Germinal center (tissue), 1 donor: Measurements from ENCODE around the gene GPC3.
"Not testable (repeated sequence)": the region's sequence is repeated elsewhere in the genome, so short reads cannot be mapped to it uniquely, and the experiment has no call there.

Experiments
- DNase-seq: peaks from one replicate; pipeline ENCODE4 v3.0.0; 2012; ENCODE audit warnings: mixed read lengths, low spot score

GPC3 gene

DNA sequence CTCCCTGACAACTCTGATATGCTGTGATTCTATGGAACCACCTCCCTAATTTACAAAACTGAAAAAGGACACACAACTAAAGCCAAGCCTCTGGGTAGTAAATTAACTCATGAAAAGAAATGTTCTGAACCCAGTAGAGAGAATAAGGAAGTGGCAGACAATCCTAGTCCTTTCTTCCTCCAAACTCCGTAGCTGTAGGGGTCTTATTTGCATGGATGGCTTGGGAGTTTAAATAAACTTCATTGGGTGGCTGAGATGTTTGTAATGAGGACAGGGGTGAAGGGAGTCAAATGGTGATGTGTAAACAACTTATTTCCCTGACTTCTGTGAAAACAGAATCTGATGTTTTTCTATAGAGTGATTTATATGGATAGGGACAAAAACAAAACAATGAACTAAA lies 59.3 kb downstream of the GPC3 start:
- DNase-seq = no peak

DNA sequence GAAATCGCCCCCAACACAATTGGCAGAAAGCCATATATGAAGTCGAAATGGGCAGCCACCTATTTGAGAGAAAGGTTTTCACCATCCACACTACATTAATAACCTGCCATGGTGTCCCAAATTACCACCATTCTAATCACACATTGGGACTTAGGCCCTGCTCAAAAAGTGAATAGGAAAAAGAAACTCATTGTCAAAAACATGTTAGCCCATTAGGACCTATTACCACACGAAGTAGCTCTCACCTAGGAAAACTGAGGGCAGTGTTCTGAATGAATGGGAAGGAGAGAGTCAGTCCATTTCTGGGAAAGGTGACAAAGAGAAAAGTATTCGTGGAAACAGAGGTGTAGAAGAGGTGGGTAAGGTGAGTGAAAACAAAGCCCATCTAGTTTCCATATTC lies 60.8 kb downstream of the GPC3 start:
- no peak for DNase-seq

- no peak for DNase-seq
These were observed 61.8 kb downstream of the GPC3 start for GRCh38 chrX:133923548-133923947.

DNA sequence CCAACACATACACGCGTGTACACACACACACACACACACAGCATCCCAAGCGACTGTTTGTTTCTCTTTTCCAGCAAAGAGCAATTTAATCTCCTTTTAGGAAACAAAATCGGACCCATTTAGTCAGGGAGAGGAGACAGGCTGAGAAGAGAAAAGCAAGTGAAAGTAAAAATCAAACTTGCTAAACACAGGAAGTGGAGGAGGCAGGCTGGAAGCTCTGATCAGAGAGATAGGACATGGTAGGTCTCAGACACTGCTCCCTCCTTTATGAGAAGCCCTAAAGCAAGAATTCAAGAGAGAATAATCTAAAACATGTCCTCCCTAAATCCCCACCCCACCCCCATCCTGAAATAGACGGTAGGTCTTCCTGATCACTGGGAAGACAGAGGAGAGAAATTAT lies 62.3 kb downstream of the GPC3 start:
- no peak for DNase-seq

DNA sequence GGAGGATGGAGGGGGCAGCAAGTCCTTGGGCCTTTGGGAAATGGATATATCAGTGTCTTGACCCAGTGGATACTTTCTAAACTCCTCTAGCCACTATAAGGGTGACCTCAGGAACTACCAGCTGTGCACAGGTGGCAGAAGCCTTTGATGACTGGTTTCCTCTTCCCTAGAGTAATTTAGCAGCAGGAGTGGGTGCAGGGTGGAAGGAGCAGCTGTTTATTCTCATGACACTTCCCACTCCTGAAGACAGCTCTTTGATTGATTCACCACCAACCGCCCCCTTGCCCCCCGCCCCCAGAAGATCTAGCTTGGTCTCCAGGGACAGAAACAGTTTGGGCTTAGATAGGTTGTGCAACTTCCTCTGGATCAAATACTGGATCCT lies 63.0 kb downstream of the GPC3 start:
- no peak for DNase-seq

DNA sequence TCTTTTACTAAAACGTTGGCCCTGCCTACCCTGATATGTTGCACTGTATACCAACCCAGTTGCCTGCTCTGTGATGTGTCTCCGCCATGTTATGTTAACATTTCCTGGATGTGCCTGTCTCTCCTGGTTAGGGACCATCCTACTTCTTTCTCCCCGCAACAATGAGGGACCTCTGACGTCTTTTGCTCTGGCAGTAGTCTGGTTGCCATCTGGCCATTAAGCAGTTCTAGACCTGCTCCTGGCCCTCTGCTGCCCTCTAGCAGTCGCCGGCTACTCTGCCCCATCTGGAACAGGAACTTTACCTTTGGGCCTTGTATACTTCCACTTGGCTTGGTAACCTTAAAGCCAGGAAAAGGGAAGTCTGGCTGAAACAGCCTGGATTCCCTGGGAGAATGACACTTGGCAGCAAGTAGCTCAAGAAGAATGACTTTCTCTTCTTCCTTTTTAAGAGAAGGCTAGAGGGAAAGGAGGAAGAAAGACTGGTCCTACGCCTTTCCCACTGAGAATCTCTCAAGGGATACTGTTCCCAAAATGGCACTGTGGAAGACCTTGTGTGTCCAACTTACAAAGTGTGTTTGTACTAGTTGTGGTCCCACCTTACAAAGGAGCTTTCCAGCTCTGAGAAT lies 63.5 kb downstream of the GPC3 start:
- DNase-seq = peak; percentile 30

- no peak for DNase-seq
These were observed 64.3 kb downstream of the GPC3 start for GRCh38 chrX:133921086-133921485.

DNA sequence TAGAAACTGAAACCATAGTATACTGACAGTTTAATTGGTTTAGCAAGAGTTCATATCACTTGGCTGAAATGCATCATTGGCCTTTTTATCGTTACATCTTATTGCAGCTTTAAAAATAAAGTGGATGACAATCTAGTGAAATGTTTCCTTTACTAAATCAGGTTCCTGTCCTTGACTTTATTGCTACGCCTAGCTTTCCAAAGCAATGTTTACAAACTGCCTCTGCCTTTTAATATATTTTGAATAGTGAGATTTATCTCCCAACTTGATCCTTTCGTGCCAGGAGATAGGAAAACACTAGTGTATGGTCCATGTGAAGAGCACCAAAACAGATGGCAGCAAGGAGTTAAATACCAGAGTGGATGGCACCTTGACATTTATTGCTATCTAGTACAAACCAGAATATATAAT lies 67.0 kb downstream of the GPC3 start:
- no peak for DNase-seq

DNA sequence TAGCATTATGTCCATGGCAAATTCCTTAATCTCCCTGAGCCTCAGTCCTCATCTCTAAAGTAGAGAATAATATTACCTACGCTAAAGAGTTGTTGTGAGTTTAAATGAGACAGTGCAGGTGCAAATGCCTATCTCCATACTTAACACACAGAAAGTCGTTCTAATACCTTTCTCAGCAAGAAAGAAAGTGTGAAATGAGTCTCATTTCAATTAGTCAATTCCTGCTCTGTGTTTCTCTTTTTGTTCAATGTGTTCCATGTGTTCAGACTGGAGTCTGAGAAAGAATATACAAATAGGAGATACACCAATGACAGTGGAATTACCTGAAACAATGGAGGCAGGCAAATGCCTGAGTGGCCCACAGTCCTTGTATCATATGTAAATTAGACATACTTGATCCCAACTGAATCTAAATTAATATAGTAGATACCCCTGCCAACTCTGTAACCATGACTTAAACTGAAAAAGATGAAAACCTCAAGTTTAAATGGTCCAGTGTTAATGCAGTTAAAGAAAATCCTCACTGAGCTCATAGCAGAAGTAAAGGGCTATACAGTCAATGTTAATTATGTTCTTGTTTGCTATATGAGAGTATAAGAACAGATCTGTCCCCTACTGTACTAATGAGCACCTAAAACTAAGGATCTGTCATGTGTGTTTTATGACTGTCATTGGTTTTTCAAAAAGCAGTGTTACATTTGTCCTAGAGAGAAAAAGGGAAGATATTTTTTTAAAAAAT lies 68.2 kb downstream of the GPC3 start:
- DNase-seq = no peak

DNA sequence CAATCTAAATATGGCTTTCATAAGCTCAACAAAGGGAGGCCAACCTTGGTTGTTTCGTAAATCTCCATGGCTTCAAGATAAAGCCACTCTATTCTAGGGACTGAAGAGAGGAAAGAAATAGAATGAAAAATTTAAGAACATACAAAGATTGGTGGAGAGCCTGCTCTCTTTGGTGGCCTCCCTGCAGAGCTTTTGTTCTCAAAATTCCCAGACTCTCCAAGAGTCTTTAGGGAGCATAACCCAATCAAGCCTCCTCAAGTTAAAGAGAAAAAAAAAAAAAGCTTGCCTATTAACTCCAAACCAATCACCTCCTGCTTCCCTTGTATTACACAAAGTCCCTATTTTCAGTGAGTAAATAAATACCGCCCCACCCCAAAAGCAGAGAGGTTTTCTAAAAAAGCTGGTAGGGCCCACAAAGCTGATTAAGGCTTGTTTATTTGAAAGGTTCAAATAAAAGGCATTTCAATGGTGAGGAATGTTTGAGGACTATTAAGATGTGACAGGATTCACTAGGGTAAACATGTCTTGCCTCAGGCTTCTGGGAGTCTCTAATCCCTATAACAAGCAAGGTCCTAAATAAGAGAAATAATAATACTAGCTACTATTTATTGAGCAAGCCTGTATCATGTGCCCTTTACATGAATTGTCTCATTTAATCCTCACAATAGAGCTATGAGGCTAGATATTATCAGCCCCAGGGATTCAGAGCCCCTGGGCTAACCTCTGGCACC lies 71.6 kb downstream of the GPC3 start:
- DNase-seq = no peak

GRCh38 chrX:133913009-133913408 lies 72.4 kb downstream of the GPC3 start:
- DNase-seq = no peak

GRCh38 chrX:133911825-133912495 lies 73.4 kb downstream of the GPC3 start:
- DNase-seq = no peak

- no peak for DNase-seq
These were observed 74.9 kb downstream of the GPC3 start for GRCh38 chrX:133910539-133910938.

GRCh38 chrX:133909888-133910287 lies 75.5 kb downstream of the GPC3 start:
- no peak for DNase-seq

DNA sequence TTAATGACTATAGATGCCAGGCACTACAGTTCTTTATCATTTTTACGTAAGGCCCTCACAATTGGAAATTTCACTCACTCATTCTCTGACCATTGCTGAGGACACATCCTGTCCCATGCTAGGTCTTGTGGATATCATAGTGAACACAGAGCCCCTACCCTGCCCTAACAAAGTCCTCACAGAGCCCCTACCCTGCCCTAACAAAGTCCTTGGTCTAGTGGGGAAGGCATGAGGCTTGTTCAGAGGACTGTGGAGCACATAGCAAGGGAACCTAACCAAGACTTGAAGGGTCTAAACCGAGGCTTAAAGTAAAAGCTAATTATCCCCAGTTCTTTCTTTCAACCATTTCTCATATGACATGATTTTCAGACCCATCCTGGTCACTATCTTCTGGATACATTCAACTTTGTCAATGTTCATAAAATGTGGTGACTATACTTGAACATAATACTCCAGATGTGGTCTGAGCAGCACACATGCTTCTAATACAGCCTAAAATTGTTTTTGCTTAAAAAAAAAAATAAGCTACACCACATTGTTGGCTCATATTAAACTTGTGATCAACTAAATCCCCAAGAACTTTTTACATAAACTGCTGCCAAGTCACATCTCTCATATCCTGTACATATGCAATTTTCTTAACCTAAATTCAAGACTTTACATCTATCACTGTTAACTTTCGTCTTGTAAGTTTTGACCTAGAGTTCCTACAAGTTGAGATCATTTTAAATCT lies 77.0 kb downstream of the GPC3 start:
- DNase-seq = no peak

- no peak for DNase-seq
These were observed 77.8 kb downstream of the GPC3 start for GRCh38 chrX:133907606-133908005.

DNA sequence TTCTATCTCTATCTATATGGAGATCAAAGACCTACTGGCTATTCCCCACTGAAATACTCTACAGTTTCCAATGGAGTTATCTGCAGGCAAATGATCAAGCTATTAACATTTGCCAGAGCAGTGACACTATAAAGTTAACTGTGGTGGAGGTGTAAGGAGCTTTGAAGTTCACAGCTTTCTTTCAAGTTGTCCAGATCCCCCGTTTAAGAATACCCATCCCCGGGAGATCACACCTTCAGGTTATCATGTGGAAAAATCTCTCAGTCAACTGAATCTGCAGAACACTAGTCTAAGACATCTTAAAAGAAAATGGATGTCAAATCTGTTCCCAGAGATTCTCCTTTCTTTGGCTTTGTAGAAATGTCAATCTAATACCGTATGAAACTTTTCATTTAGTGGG lies 80.1 kb downstream of the GPC3 start:
- no peak for DNase-seq

DNA sequence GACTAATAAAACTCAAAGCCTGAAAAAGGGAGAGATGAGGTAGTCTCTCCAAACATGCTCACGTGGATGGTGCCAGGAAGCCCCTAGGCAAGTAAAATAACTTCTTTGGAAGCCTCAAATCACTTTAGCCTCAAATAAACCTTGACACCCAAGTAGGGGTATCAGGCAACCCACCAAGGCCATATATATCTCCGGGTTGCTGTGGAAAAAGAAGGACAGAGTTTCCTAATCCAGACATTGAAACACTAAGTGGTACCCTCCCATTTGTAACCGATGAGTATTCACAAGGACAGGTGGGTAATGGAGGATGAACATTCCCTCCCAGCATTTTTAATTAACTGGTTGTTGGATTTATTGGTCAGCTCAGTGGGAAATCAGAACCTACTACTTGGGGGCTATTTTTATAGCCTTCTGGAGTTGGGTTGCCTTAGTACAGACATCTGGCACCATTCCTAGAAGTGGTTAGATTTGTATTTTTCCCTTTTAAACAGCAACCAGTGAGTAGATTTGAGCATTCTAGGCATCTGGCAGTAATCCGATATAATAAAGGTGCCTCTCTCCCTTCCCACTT lies 87.7 kb downstream of the GPC3 start:
- no peak for DNase-seq

GRCh38 chrX:133892337-133892736 lies 93.1 kb downstream of the GPC3 start:
- no peak for DNase-seq

GRCh38 chrX:133888984-133889383 lies 96.4 kb downstream of the GPC3 start:
- DNase-seq = no peak

DNA sequence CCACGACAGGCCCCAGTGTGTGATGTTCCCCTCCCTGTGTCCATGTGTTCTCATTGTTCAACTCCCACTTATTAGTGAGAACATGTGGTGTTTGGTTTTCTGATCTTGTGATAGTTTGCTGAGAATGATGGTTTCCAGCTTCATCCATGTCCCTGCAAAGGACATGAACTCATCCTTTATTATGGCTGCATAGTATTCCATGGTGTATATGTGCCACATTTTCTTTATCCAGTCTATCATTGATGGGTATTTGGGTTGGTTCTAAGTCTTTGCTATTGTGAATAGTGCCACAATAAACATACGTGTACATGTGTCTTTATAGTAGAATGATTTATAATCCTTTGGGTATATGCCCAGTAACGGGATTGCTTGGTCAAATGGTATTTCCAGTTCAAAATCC lies 97.3 kb downstream of the GPC3 start:
- not testable (repeated sequence) for DNase-seq
